Measurements from ENCODE around the gene CROCC2. TPM values are rescaled to one million over a fixed set of nuclear protein-coding genes. Genes with fewer than 3 reads are reported as not detected.

The CROCC2 gene
- total RNA-seq, 1 donor from 2014 or later = not detected

GRCh38 chr2:241011296-241011600, 105.1 kb downstream of the CROCC2 start:
- no peak for DNase-seq (ENCODE audit: low read depth)

GRCh38 chr2:241011751-241012510, 105.8 kb downstream of the CROCC2 start:
- DNase-seq (ENCODE audit: low read depth) = no peak
- no peaks in the 10 kb centered on the region for H3K36me3 ChIP-seq (ENCODE audit: control insufficient read depth, insufficient read depth, low read length)
- H3K27me3 ChIP-seq (ENCODE audit: control insufficient read depth, insufficient read depth, low read length) = no peaks in the 10 kb centered on the region
- no peak overlapping the region for H3K4me3 ChIP-seq (ENCODE audit: low read depth, low read length)
- TF ChIP-seq, protein P1, sequence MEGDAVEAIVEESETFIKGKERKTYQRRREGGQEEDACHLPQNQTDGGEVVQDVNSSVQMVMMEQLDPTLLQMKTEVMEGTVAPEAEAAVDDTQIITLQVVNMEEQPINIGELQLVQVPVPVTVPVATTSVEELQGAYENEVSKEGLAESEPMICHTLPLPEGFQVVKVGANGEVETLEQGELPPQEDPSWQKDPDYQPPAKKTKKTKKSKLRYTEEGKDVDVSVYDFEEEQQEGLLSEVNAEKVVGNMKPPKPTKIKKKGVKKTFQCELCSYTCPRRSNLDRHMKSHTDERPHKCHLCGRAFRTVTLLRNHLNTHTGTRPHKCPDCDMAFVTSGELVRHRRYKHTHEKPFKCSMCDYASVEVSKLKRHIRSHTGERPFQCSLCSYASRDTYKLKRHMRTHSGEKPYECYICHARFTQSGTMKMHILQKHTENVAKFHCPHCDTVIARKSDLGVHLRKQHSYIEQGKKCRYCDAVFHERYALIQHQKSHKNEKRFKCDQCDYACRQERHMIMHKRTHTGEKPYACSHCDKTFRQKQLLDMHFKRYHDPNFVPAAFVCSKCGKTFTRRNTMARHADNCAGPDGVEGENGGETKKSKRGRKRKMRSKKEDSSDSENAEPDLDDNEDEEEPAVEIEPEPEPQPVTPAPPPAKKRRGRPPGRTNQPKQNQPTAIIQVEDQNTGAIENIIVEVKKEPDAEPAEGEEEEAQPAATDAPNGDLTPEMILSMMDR (IDR thresholded peaks at IDR 0.05; ENCODE audit: insufficient read depth, low read length, poor library complexity, severe bottlenecking) = no peak

More at GRCh38 chr2:241011296-241011600, 105.1 kb downstream of the CROCC2 start:
- no peaks in the 10 kb centered on the region for H3K36me3 ChIP-seq (ENCODE audit: control insufficient read depth, insufficient read depth, low read length)
- H3K27me3 ChIP-seq (ENCODE audit: control insufficient read depth, insufficient read depth, low read length) = no peaks in the 10 kb centered on the region
- TF ChIP-seq, protein P1 (IDR thresholded peaks at IDR 0.05; ENCODE audit: insufficient read depth, low read length, poor library complexity, severe bottlenecking) = no peak
- H3K4me3 ChIP-seq (ENCODE audit: low read depth, low read length) = no peak overlapping the region

GRCh38 chr2:241014224-241014623, 108.1 kb downstream of the CROCC2 start:
- H3K4me3 ChIP-seq (ENCODE audit: low read depth, low read length) = no peak overlapping the region
- no peak for DNase-seq (ENCODE audit: low read depth)
- H3K36me3 ChIP-seq (ENCODE audit: control insufficient read depth, insufficient read depth, low read length) = no peaks in the 10 kb centered on the region
- TF ChIP-seq, protein P1 (IDR thresholded peaks at IDR 0.05; ENCODE audit: insufficient read depth, low read length, poor library complexity, severe bottlenecking) = no peak
- H3K27me3 ChIP-seq (ENCODE audit: control insufficient read depth, insufficient read depth, low read length) = no peaks in the 10 kb centered on the region

DNA sequence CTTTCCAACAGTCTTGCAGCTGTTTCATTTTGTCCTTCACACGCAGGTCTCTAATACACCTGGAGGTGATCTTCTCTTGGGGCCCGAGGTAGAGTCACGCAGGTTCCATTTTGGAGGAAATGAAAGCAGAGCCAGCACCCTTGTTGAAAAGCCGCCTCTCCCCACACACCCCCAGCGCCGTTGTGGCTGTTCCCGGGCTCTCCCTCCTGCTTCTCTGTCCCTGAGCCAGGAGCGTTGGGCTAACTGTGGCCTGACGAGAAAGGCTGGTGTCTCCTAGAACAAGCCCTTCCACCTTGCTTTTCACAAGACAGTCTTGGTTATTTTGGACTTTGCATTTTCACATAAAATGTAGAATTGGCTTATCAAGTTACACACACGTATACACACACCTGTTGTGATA, 108.6 kb downstream of the CROCC2 start:
- H3K4me3 ChIP-seq (ENCODE audit: low read depth, low read length) = no peak overlapping the region
- no peak for DNase-seq (ENCODE audit: low read depth)
- TF ChIP-seq, protein P1 (IDR thresholded peaks at IDR 0.05; ENCODE audit: insufficient read depth, low read length, poor library complexity, severe bottlenecking) = no peak
- no peaks in the 10 kb centered on the region for H3K36me3 ChIP-seq (ENCODE audit: control insufficient read depth, insufficient read depth, low read length)
- no peaks in the 10 kb centered on the region for H3K27me3 ChIP-seq (ENCODE audit: control insufficient read depth, insufficient read depth, low read length)

DNA sequence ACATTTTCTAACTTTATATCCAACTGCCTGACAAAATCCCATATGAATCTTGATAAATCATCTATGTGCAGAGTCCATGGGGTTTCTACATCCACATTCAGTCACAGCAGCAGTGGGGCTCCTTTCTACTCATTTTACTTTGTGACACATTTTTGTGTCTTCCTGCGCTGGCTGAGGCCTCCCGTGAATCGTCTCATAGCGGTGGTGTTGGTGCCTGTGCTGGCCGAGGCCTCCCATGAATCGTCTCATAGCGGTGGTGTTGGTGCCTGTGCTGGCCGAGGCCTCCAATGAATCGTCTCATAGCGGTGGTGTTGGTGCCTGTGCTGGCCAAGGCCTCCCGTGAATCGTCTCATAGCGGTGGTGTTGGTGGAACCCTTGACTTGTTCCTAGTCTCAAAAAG, 109.3 kb downstream of the CROCC2 start:
- TF ChIP-seq, protein P1 (IDR thresholded peaks at IDR 0.05; ENCODE audit: insufficient read depth, low read length, poor library complexity, severe bottlenecking) = no peak
- Histone ChIP-seq H3K4me3 (ENCODE audit: low read depth, low read length) (no peak overlapping the region), H3K27me3 (ENCODE audit: control insufficient read depth, insufficient read depth, low read length) (no peaks in the 10 kb centered on the region), H3K36me3 (ENCODE audit: control insufficient read depth, insufficient read depth, low read length) (no peaks in the 10 kb centered on the region)
- no peak for DNase-seq (ENCODE audit: low read depth)
